A549 (cell line): ENCODE data around the gene SORL1-AS1.
A peak's percentile ranks its signal among the peaks of the same experiment; 100 is the strongest.

Experiments used
- ATAC-seq, 2 experiments: fragments of 200-7000 bp in 1 of 2; fragments of >200 bp in 1 of 2; cut with Nextera tagmentation in 1 of 2; cut with Tn5 transposase in 1 of 2; 3 replicates each; pipeline versions ENCODE4 v1.8.0 to v1.9.1; 2018 to 2020; ENCODE audit warnings: mild to moderate bottlenecking in 1 of 2, moderate library complexity in 1 of 2
- CTCF ChIA-PET: fragments of 300-600 bp; sonication (Branson Sonifier 250); formaldehyde crosslinking; extraction: SDS; loops from one replicate; lab custom pipeline; 2021; ENCODE audit warnings: antibody characterized with exemption, inconsistent platforms; lab: Yijun Ruan, JAX
- POLR2A ChIA-PET: fragments of 350-600 bp; formaldehyde crosslinking; extraction: SDS; loops from one replicate; lab custom pipeline; 2021; ENCODE audit warnings: antibody characterized with exemption, inconsistent platforms; lab: Yijun Ruan, JAX
- DNase-seq, 2 experiments: peaks; one replicate each; pipeline versions ENCODE4 v3.0.0 to v3.0.0-alpha.2; 2011 to 2016; ENCODE audit warnings: low read depth in 1 of 2, low spot score in 1 of 2
- FAIRE-seq: peaks from 2 replicates; lab custom pipeline; 2011; peaks lifted over from hg19 to GRCh38; lab: Jason Lieb, UNC
- H3K27ac ChIP-seq, 2 experiments: fragments of >200 bp; sonication (Bioruptor Twin); formaldehyde crosslinking; 3 replicates each; pipeline ENCODE4 v1.5.1; 2016 to 2017
- H3K4me1 ChIP-seq: fragments of >200 bp; sonication (Bioruptor Twin); formaldehyde crosslinking; 3 replicates; pipeline ENCODE4 v1.6.1; 2016
- H3K4me2 ChIP-seq: fragments of >200 bp; sonication (Bioruptor Twin); formaldehyde crosslinking; 3 replicates; pipeline ENCODE4 v1.6.1; 2016
- H3K4me3 ChIP-seq: fragments of >200 bp; sonication (Bioruptor Twin); formaldehyde crosslinking; 3 replicates; pipeline ENCODE4 v1.5.1; 2016
- H3K9me3 ChIP-seq: fragments of >200 bp; sonication (Bioruptor Twin); formaldehyde crosslinking; 3 replicates; pipeline ENCODE4 v1.6.1; 2016
- CBX2 ChIP-seq: fragments of 200-600 bp; sonication (generic); IDR thresholded peaks from 2 replicates; pipeline ENCODE4 v1.6.1; 2016; ENCODE audit warnings: low read depth, mild to moderate bottlenecking, borderline replicate concordance
- CEBPB ChIP-seq, 2 experiments: fragments of >200 bp in 1 of 2; sonication (Bioruptor Twin) in 1 of 2; formaldehyde crosslinking in 1 of 2; IDR thresholded peaks; 2 replicates each; pipeline ENCODE4 v1.6.1; 2012 to 2016
- ESRRA ChIP-seq: fragments of 150-350 bp; IDR thresholded peaks from 2 replicates; pipeline ENCODE4 v1.6.1; 2014; ENCODE audit warnings: mild to moderate bottlenecking, low read length, borderline replicate concordance
- FOXS1 ChIP-seq: fragments of 250-450 bp; sonication (Bioruptor Pico); IDR thresholded peaks from 2 replicates; pipeline ENCODE4 v1.5.0; 2020; ENCODE audit warnings: mild to moderate bottlenecking, moderate library complexity
- HDAC2 ChIP-seq: fragments of 200-600 bp; sonication (generic); IDR thresholded peaks from 2 replicates; pipeline ENCODE4 v1.6.1; 2016
- HEYL ChIP-seq: fragments of 250-450 bp; sonication (Bioruptor Pico); IDR thresholded peaks from 2 replicates; pipeline ENCODE4 v1.8.0; 2021; ENCODE audit warnings: mild to moderate bottlenecking, moderate library complexity
- HOXB13 ChIP-seq: fragments of 250-450 bp; sonication (Bioruptor Pico); IDR thresholded peaks from 2 replicates; pipeline ENCODE4 v1.5.0; 2020; ENCODE audit warnings: low read depth, mild to moderate bottlenecking, moderate library complexity
- KDM5A ChIP-seq: fragments of 200-600 bp; sonication (generic); IDR thresholded peaks from 2 replicates; pipeline ENCODE4 v1.6.1; 2016; ENCODE audit warnings: antibody characterized with exemption, mild to moderate bottlenecking
- NFE2L2 ChIP-seq: fragments of 150-350 bp; conservative IDR thresholded peaks from 2 replicates; pipeline ENCODE4 v1.6.1; 2014; ENCODE audit warnings: low read length
- POLR2A ChIP-seq: IDR thresholded peaks from 2 replicates; pipeline ENCODE4 v1.6.1; 2012; ENCODE audit warnings: mild to moderate bottlenecking, low read length
- RAD21 ChIP-seq, 2 experiments: fragments of >200 bp in 1 of 2; sonication (Bioruptor Twin) in 1 of 2; formaldehyde crosslinking in 1 of 2; IDR thresholded peaks in 1 of 2; conservative IDR thresholded peaks in 1 of 2; 2 replicates in 1 of 2; 3 replicates in 1 of 2; pipeline ENCODE4 v1.6.1; 2012 to 2018; ENCODE audit warnings: inconsistent platforms in 1 of 2
- RFX5 ChIP-seq: fragments of 450-650 bp; IDR thresholded peaks from 2 replicates; pipeline ENCODE4 v1.7.1; 2014; ENCODE audit warnings: antibody characterized with exemption, mild to moderate bottlenecking, moderate library complexity
- SMC3 ChIP-seq: fragments of >200 bp; sonication (Bioruptor Twin); formaldehyde crosslinking; IDR thresholded peaks from 3 replicates; pipeline ENCODE4 v1.6.1; 2018; ENCODE audit warnings: inconsistent platforms
- SREBF2 ChIP-seq: fragments of 450-650 bp; IDR thresholded peaks from 2 replicates; pipeline ENCODE4 v1.6.1; 2014; ENCODE audit warnings: mild to moderate bottlenecking, moderate library complexity
- TFCP2L1 ChIP-seq: fragments of 250-450 bp; sonication (Bioruptor Pico); IDR thresholded peaks from 2 replicates; pipeline ENCODE4 v1.5.0; 2021; ENCODE audit warnings: mild to moderate bottlenecking
- TP53 ChIP-seq: fragments of 250-450 bp; sonication (Bioruptor Pico); IDR thresholded peaks from 2 replicates; pipeline ENCODE4 v1.5.0; 2021; ENCODE audit warnings: mild to moderate bottlenecking, moderate library complexity
- WGBS: methylation state at CpG from one replicate; pipeline ENCODE4 v1.1.6; 2017; ENCODE audit errors: missing lambda C conversion rate; 5-methylcytosine and 5-hydroxymethylcytosine counted together
- TF ChIP-seq, protein P1 (sequence below): fragments of >200 bp; sonication (Bioruptor Twin); formaldehyde crosslinking; IDR thresholded peaks from 3 replicates; pipeline ENCODE4 v1.5.1; 2016
- TF ChIP-seq, protein P2 (sequence below): fragments of 250-450 bp; sonication (Bioruptor Pico); IDR thresholded peaks from 2 replicates; pipeline ENCODE4 v1.5.0; 2020; ENCODE audit warnings: low read depth, mild to moderate bottlenecking, moderate library complexity
- TF ChIP-seq, protein P3 (sequence below): fragments of >200 bp; sonication (Bioruptor Twin); formaldehyde crosslinking; IDR thresholded peaks from 2 replicates; pipeline ENCODE4 v1.6.1; 2016
- TF ChIP-seq, protein P4 (sequence below): fragments of 450-650 bp; IDR thresholded peaks from 2 replicates; pipeline ENCODE4 v1.6.1; 2014; ENCODE audit warnings: antibody characterized with exemption

SORL1-AS1 gene

DNA sequence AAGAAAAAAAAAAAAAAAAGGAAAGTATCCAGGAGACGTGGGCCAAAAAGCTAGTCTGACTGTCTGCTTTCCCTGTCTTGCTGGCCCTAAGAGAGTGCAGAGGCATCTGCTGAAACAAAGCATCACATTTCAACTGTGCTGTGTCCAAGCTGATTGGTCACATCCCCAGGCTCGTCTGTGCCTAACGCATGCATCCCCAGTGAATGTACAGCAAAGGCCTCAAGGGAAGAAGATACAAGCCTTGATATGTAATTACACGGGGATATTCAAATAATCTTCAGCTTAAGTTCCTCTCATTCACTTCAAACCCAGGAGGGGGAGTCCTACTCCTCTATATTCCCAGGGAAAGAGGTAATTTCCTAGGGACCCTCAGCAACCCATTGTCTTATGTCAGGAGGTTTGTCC is 6.0 kb downstream of the SORL1-AS1 start:
- ChIA-PET POLR2A (no interaction called here), CTCF (interaction anchor here (5.3 kb wide), 1 partner anchor 145 kb away, joined by 29 read pairs; no protein-coding TSS in a partner anchor)
- Histone ChIP-seq H3K9me3 (no peaks in the 10 kb centered on the region), H3K4me1 (no peaks in the 10 kb centered on the region), H3K4me3 (no peak overlapping the region), H3K4me2 (no peak overlapping the region), H3K27ac (no peak overlapping the region)
- ATAC-seq, result no peak
- no peak for DNase-seq
- TF ChIP-seq, protein P1, sequence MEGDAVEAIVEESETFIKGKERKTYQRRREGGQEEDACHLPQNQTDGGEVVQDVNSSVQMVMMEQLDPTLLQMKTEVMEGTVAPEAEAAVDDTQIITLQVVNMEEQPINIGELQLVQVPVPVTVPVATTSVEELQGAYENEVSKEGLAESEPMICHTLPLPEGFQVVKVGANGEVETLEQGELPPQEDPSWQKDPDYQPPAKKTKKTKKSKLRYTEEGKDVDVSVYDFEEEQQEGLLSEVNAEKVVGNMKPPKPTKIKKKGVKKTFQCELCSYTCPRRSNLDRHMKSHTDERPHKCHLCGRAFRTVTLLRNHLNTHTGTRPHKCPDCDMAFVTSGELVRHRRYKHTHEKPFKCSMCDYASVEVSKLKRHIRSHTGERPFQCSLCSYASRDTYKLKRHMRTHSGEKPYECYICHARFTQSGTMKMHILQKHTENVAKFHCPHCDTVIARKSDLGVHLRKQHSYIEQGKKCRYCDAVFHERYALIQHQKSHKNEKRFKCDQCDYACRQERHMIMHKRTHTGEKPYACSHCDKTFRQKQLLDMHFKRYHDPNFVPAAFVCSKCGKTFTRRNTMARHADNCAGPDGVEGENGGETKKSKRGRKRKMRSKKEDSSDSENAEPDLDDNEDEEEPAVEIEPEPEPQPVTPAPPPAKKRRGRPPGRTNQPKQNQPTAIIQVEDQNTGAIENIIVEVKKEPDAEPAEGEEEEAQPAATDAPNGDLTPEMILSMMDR, result peak; percentile 21; the same call in 1 of the 3 replicates
- peak; percentile 28 to 37; a peak in 3 of 5 replicates for TF ChIP-seq RAD21 (conservative IDR thresholded peaks at IDR 0.05 in 1 of 2, IDR thresholded peaks at IDR 0.05 in 1 of 2)
- TF ChIP-seq NFE2L2, result no peak
- 55% methylated on average over 4 of the region's 4 CpGs for WGBS
- no peak for FAIRE-seq

DNA sequence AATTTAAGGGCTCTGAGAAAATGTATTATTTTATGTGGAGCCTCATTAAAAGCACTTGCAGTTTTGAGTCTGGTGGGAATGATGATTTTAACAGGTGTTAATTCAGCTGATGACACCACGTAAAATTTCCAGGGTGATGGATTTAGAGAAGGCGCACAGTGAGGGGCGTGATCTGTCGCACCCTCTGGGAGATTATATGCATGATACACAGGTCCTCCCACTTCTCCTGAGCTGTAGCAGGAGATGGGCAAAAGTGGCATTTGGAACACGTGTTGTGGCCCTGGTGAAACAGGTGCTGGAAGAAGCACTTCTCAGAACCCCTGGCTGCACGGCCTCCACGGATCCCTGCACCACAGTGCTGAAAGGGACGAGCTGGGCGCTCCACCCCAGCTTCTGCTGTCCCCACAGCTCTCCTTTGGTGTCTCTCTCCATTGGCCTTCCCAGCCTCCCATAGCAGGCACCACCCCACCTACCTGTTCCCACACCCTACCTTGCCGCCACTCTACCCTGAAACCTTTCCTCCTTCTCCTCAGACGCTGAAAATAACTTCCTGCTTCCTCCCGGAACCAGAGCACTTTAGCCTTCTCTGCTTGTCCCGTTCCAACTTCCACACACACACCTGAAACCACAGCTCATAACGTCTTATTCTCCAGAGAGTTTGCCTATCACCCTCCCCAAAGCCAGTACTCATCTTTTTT is 7.5 kb downstream of the SORL1-AS1 start:
- no peaks in the 10 kb centered on the region for H3K9me3 ChIP-seq
- POLR2A ChIA-PET, result no interaction called here
- no peak overlapping the region for H3K27ac ChIP-seq
- no peaks in the 10 kb centered on the region for H3K4me1 ChIP-seq
- H3K4me2 ChIP-seq, result no peak overlapping the region
- no peak overlapping the region for H3K4me3 ChIP-seq
- CTCF ChIA-PET, result interaction anchor here (1.2 kb wide), 1 partner anchor 146 kb away, joined by 3 read pairs; no protein-coding TSS in a partner anchor
- no peak for ATAC-seq
- no peak for FAIRE-seq
- no peak for DNase-seq
- TF ChIP-seq SMC3, result no peak
- no peak for TF ChIP-seq TP53 (CRISPR knock-in tag)
- TF ChIP-seq TFCP2L1 (CRISPR knock-in tag), result no peak
- no peak for TF ChIP-seq CEBPB (IDR thresholded peaks at IDR 0.05)
- 72% methylated on average over 14 of the region's 14 CpGs for WGBS

DNA sequence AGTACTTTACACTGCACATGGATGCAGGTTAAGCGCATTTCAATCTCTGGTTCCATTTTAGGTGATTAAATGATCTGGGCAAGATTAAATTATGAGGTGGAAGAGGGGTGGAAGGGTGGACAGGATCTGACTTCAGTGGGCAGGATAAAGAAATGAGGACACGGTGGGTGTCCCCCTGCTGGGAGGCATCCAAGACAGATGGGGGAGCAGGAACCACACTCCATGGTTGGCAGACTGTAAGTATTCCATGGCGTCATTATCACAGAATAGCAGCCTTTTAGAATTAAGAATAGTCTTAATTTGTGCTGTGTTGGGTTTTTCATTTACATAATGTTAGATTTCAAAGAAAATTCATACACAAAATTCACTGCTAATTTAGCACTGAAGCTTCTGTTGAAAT is 8.2 kb downstream of the SORL1-AS1 start:
- no peak for FAIRE-seq
- WGBS, result 75% methylated on average over 3 of the region's 3 CpGs
- POLR2A ChIA-PET, result no interaction called here

DNA sequence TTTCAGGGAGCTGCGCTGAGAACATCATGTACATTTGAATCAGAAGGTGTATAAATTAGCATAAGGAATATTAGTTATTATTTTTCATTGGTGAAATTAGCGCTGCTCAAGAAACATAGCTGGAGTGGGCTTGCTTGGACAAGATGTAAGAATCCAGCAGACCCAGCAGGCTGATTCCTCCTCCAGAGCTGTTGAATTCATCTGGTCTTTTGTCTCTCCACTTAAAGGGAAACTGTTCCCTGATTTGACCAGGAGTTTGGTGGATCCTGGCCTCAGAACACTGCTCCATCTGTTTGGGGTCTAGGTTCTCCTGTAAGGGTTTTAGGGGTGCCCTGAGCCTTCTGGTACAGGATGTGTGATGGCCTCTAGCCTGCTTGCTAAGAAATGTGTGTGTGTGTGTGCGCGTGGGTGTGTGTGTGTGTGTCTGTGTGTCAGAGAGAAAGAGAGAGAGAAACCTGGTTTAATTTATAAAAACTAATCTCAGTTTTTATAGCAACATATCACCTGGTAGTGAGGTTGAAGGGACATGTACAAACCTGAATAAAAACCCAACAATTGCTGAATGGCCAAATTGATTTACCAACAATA is 9.0 kb downstream of the SORL1-AS1 start:
- ChIA-PET CTCF (interaction anchor here (2.9 kb wide), 1 partner anchor 8 kb away, joined by 17 read pairs; the partner anchor contains the start of genes SORL1 and SORL1-AS1), POLR2A (no interaction called here)
- no peak for TF ChIP-seq RFX5
- TF ChIP-seq KDM5A, result no peak
- TF ChIP-seq HDAC2, result no peak
- TF ChIP-seq, protein P2, sequence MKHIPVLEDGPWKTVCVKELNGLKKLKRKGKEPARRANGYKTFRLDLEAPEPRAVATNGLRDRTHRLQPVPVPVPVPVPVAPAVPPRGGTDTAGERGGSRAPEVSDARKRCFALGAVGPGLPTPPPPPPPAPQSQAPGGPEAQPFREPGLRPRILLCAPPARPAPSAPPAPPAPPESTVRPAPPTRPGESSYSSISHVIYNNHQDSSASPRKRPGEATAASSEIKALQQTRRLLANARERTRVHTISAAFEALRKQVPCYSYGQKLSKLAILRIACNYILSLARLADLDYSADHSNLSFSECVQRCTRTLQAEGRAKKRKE (CRISPR knock-in tag), result no peak
- TF ChIP-seq, protein P3, sequence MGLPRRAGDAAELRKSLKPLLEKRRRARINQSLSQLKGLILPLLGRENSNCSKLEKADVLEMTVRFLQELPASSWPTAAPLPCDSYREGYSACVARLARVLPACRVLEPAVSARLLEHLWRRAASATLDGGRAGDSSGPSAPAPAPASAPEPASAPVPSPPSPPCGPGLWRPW, result no peak
- no peak for TF ChIP-seq HEYL (CRISPR knock-in tag)
- no peak overlapping the region for H3K4me3 ChIP-seq
- ATAC-seq (no peak), FAIRE-seq (no peak), DNase-seq (no peak)
- H3K27ac ChIP-seq, result no peak overlapping the region
- H3K4me2 ChIP-seq, result no peak overlapping the region
- no peaks in the 10 kb centered on the region for H3K4me1 ChIP-seq
- WGBS, result 88% methylated on average over 4 of the region's 4 CpGs
- no peaks in the 10 kb centered on the region for H3K9me3 ChIP-seq

More for the DNA sequence above, 8.2 kb downstream of the SORL1-AS1 start:
- no peak overlapping the region for H3K4me2 ChIP-seq
- no peak overlapping the region for H3K4me3 ChIP-seq
- no peaks in the 10 kb centered on the region for H3K9me3 ChIP-seq
- CTCF ChIA-PET, result no interaction called here
- H3K27ac ChIP-seq, result no peak overlapping the region
- ATAC-seq, result no peak
- TF ChIP-seq POLR2A, result no peak
- no peak for TF ChIP-seq HOXB13 (CRISPR knock-in tag)
- TF ChIP-seq FOXS1 (CRISPR knock-in tag), result no peak
- TF ChIP-seq SREBF2, result no peak
- TF ChIP-seq, protein P4, sequence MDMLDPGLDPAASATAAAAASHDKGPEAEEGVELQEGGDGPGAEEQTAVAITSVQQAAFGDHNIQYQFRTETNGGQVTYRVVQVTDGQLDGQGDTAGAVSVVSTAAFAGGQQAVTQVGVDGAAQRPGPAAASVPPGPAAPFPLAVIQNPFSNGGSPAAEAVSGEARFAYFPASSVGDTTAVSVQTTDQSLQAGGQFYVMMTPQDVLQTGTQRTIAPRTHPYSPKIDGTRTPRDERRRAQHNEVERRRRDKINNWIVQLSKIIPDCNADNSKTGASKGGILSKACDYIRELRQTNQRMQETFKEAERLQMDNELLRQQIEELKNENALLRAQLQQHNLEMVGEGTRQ, result no peak
- no peak for TF ChIP-seq KDM5A
- TF ChIP-seq CBX2, result no peak
- TF ChIP-seq ESRRA, result no peak
- TF ChIP-seq, all 56 proteins: peak for 0
- no peak for DNase-seq
- H3K4me1 ChIP-seq, result no peaks in the 10 kb centered on the region
